Parathyroid adenoma (tissue), 2 donors: ENCODE data around the gene AMN.

Experiments
- H2AFZ ChIP-seq: fragments of 300-600 bp; sonication (generic); one replicate; pipeline ENCODE4 v1.7.0; 2017; ENCODE audit warnings: antibody characterized with exemption, mild to moderate bottlenecking
- H3K27ac ChIP-seq: fragments of 300-600 bp; sonication (generic); one replicate; pipeline ENCODE4 v1.7.0; 2017
- H3K27me3 ChIP-seq: fragments of 300-600 bp; sonication (generic); one replicate; pipeline ENCODE4 v1.7.0; 2017; ENCODE audit warnings: low read length; ENCODE audit not compliant: control insufficient read depth, insufficient read depth
- H3K36me3 ChIP-seq: fragments of 300-600 bp; sonication (generic); one replicate; pipeline ENCODE4 v1.7.0; 2017; ENCODE audit warnings: low read length; ENCODE audit not compliant: control insufficient read depth, insufficient read depth
- H3K4me1 ChIP-seq: fragments of 300-600 bp; sonication (generic); one replicate; pipeline ENCODE4 v1.7.0; 2017; ENCODE audit warnings: control low read depth
- H3K4me2 ChIP-seq: fragments of 300-600 bp; sonication (generic); one replicate; pipeline ENCODE4 v1.7.0; 2017; ENCODE audit warnings: low read length
- H3K4me3 ChIP-seq: fragments of 300-600 bp; sonication (generic); one replicate; pipeline ENCODE4 v1.7.0; 2017; ENCODE audit warnings: low read depth, low read length
- H3K79me2 ChIP-seq: fragments of 300-600 bp; sonication (generic); one replicate; pipeline ENCODE4 v1.7.0; 2017; ENCODE audit warnings: control low read depth
- H3K9ac ChIP-seq: fragments of 300-600 bp; sonication (generic); one replicate; pipeline ENCODE4 v1.7.0; 2017; ENCODE audit warnings: mild to moderate bottlenecking
- H3K9me3 ChIP-seq: fragments of 300-600 bp; sonication (generic); one replicate; pipeline ENCODE4 v1.7.0; 2017; ENCODE audit warnings: low read length; ENCODE audit not compliant: control insufficient read depth
- TF ChIP-seq, protein P1 (sequence below): fragments of 300-600 bp; sonication (generic); IDR thresholded peaks from one replicate; pipeline ENCODE4 v1.7.0; 2017; ENCODE audit warnings: antibody characterized with exemption, mild to moderate bottlenecking
- donor health status: primary hyperparathyroidism.

The AMN gene

GRCh38 chr14:102971836-102972606 is 49.6 kb downstream of the AMN start:
- Histone ChIP-seq H2AFZ (no peak overlapping the region), H3K4me3 (no peak overlapping the region), H3K36me3 (no peaks in the 10 kb centered on the region), H3K27ac (no peak overlapping the region), H3K4me2 (no peak overlapping the region), H3K4me1 (no peaks in the 10 kb centered on the region), H3K9ac (no peak overlapping the region), H3K9me3 (no peaks in the 10 kb centered on the region), H3K27me3 (no peaks in the 10 kb centered on the region), H3K79me2 (peaks cover 6% of the 10 kb centered on the region)
- TF ChIP-seq, protein P1, sequence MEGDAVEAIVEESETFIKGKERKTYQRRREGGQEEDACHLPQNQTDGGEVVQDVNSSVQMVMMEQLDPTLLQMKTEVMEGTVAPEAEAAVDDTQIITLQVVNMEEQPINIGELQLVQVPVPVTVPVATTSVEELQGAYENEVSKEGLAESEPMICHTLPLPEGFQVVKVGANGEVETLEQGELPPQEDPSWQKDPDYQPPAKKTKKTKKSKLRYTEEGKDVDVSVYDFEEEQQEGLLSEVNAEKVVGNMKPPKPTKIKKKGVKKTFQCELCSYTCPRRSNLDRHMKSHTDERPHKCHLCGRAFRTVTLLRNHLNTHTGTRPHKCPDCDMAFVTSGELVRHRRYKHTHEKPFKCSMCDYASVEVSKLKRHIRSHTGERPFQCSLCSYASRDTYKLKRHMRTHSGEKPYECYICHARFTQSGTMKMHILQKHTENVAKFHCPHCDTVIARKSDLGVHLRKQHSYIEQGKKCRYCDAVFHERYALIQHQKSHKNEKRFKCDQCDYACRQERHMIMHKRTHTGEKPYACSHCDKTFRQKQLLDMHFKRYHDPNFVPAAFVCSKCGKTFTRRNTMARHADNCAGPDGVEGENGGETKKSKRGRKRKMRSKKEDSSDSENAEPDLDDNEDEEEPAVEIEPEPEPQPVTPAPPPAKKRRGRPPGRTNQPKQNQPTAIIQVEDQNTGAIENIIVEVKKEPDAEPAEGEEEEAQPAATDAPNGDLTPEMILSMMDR, result no peak

- TF ChIP-seq, protein P1, result no peak
These were observed 51.3 kb downstream of the AMN start for GRCh38 chr14:102973706-102974285.

DNA sequence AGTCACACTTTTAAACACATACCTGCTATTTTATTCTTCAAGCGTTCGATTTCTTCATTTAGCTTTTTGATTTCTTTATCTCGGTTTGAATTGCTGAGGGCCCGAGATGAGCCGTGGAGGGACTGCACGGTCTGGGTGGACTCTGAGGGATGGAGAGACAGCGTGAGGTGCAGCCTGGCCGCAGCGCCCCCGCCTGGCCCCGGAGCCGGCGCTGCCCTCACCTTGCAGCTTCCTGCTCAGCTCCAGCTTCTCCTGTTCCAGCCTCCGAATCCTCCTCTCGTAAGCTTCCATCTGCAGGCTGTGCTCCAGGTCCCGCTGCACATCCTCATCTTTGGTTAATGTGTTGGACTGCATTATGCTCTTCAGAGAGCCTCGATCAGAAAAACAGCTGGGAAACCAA is 53.2 kb downstream of the AMN start:
- TF ChIP-seq, protein P1, result no peak
- Histone ChIP-seq H3K36me3 (no peaks in the 10 kb centered on the region), H3K4me2 (no peak overlapping the region)

More at GRCh38 chr14:102973706-102974285, 51.3 kb downstream of the AMN start:
- H3K4me2 ChIP-seq, result no peak overlapping the region
- no peak overlapping the region for H2AFZ ChIP-seq
- H3K36me3 ChIP-seq, result no peaks in the 10 kb centered on the region
- H3K27me3 ChIP-seq, result no peaks in the 10 kb centered on the region
- no peaks in the 10 kb centered on the region for H3K4me1 ChIP-seq
- H3K27ac ChIP-seq, result no peak overlapping the region
- no peak overlapping the region for H3K9ac ChIP-seq
- peaks cover 6% of the 10 kb centered on the region for H3K79me2 ChIP-seq
- H3K4me3 ChIP-seq, result no peak overlapping the region
- no peaks in the 10 kb centered on the region for H3K9me3 ChIP-seq

GRCh38 chr14:102977475-102977874 is 55.0 kb downstream of the AMN start:
- H3K79me2 ChIP-seq, result peaks cover 6% of the 10 kb centered on the region
- no peak overlapping the region for H3K9ac ChIP-seq
- H3K27me3 ChIP-seq, result no peaks in the 10 kb centered on the region
- TF ChIP-seq, protein P1, result no peak
- no peak overlapping the region for H3K27ac ChIP-seq
- H2AFZ ChIP-seq, result no peak overlapping the region
- no peaks in the 10 kb centered on the region for H3K36me3 ChIP-seq
- no peaks in the 10 kb centered on the region for H3K9me3 ChIP-seq
- no peak overlapping the region for H3K4me3 ChIP-seq
- H3K4me2 ChIP-seq, result no peak overlapping the region
- no peaks in the 10 kb centered on the region for H3K4me1 ChIP-seq

More for the DNA sequence above, 53.2 kb downstream of the AMN start:
- Histone ChIP-seq H3K4me3 (no peak overlapping the region), H3K27me3 (no peaks in the 10 kb centered on the region), H3K9ac (no peak overlapping the region), H3K27ac (no peak overlapping the region), H3K79me2 (peaks cover 3% of the 10 kb centered on the region), H3K9me3 (no peaks in the 10 kb centered on the region), H2AFZ (no peak overlapping the region), H3K4me1 (no peaks in the 10 kb centered on the region)

- Histone ChIP-seq H3K79me2 (peaks cover 13% of the 10 kb centered on the region), H3K4me2 (no peak overlapping the region), H3K27me3 (no peaks in the 10 kb centered on the region), H3K4me3 (no peak overlapping the region), H3K9ac (no peak overlapping the region), H3K27ac (no peak overlapping the region), H3K4me1 (no peaks in the 10 kb centered on the region), H3K9me3 (no peaks in the 10 kb centered on the region), H3K36me3 (no peaks in the 10 kb centered on the region), H2AFZ (no peak overlapping the region)
- TF ChIP-seq, protein P1, result no peak
These were observed 56.9 kb downstream of the AMN start for GRCh38 chr14:102979406-102979805.
